K562 (cell line): ENCODE data around the gene ANKRD2.

Source experiments
- CBFB ChIP-seq: sonication (generic); formaldehyde crosslinking; IDR thresholded peaks from 2 replicates; pipeline ENCODE4 v1.4.0; 2020; ENCODE audit warnings: mild to moderate bottlenecking, missing genetic modification reagents
- FOXP1 ChIP-seq: sonication (generic); formaldehyde crosslinking; IDR thresholded peaks from 2 replicates; pipeline ENCODE4 v1.8.0; 2022; ENCODE audit warnings: mild to moderate bottlenecking, missing genetic modification reagents
- NRF1 ChIP-seq, 2 experiments: fragments of 450-650 bp; IDR thresholded peaks in 1 of 2; conservative IDR thresholded peaks in 1 of 2; 2 replicates each; pipeline ENCODE4 v1.6.1; 2014; ENCODE audit warnings: mild to moderate bottlenecking in 2 of 2
- POLR2AphosphoS5 ChIP-seq: IDR thresholded peaks from 2 replicates; pipeline ENCODE4 v1.6.1; 2011; ENCODE audit warnings: mild to moderate bottlenecking, low read depth, low read length, moderate library complexity; ENCODE audit not compliant: control insufficient read depth, insufficient read depth
- RAD21 ChIP-seq, 2 experiments: fragments of 250-450 bp in 1 of 2; fragments of 450-650 bp in 1 of 2; sonication (Bioruptor Pico) in 1 of 2; formaldehyde crosslinking in 1 of 2; IDR thresholded peaks in 1 of 2; conservative IDR thresholded peaks in 1 of 2; 2 replicates each; pipeline versions ENCODE4 v1.4.0 to v1.8.0; 2020 to 2022; ENCODE audit warnings: mild to moderate bottlenecking in 2 of 2, moderate library complexity in 1 of 2
- TF ChIP-seq, protein P1 (sequence below): sonication (generic); formaldehyde crosslinking; IDR thresholded peaks from 2 replicates; pipeline ENCODE4 v1.8.1; 2022; ENCODE audit warnings: missing genetic modification reagents
- TF ChIP-seq, protein P2 (sequence below): sonication (generic); formaldehyde crosslinking; IDR thresholded peaks from 2 replicates; pipeline ENCODE4 v1.9.0; 2022; ENCODE audit warnings: mild to moderate bottlenecking, missing genetic modification reagents
- TF ChIP-seq, protein P3 (sequence below), 2 experiments: fragments of 450-650 bp; conservative IDR thresholded peaks; 2 replicates each; pipeline ENCODE4 v1.6.1; 2017; ENCODE audit warnings: mild to moderate bottlenecking in 2 of 2, moderate library complexity in 2 of 2

DNA sequence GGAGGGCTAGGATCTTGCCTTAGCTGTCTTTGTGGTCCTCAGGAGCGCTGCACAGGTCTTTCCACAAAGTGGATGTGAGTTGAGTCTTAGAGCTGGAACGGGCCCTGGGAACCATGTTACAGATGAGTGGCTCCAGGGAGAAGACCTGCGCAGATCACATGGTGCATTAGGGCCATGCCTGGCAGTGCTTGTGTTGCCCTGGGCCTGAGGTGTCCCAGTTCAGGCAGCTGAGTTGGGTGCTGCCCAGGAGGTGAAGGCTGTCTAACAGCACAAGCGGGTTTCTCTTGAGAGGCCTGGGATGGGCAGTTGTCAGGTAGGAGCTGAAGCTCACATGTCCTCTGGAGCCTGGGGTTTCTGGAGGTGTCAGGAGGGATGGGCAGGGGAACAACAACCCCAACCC lies 33.7 kb upstream of the ANKRD2 start:
- TF ChIP-seq, protein P1, sequence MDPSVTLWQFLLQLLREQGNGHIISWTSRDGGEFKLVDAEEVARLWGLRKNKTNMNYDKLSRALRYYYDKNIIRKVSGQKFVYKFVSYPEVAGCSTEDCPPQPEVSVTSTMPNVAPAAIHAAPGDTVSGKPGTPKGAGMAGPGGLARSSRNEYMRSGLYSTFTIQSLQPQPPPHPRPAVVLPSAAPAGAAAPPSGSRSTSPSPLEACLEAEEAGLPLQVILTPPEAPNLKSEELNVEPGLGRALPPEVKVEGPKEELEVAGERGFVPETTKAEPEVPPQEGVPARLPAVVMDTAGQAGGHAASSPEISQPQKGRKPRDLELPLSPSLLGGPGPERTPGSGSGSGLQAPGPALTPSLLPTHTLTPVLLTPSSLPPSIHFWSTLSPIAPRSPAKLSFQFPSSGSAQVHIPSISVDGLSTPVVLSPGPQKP, result no peak
- TF ChIP-seq POLR2AphosphoS5 (no peak), CBFB (no peak), RAD21 (CRISPR knock-in tag; conservative IDR thresholded peaks at IDR 0.05 in 1 of 2, IDR thresholded peaks at IDR 0.05 in 1 of 2) (no peak), NRF1 (conservative IDR thresholded peaks at IDR 0.05 in 1 of 2, IDR thresholded peaks at IDR 0.05 in 1 of 2) (no peak), FOXP1 (no peak)
- TF ChIP-seq, protein P2, sequence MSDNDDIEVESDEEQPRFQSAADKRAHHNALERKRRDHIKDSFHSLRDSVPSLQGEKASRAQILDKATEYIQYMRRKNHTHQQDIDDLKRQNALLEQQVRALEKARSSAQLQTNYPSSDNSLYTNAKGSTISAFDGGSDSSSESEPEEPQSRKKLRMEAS (CRISPR knock-in tag), result no peak
- TF ChIP-seq, protein P3, sequence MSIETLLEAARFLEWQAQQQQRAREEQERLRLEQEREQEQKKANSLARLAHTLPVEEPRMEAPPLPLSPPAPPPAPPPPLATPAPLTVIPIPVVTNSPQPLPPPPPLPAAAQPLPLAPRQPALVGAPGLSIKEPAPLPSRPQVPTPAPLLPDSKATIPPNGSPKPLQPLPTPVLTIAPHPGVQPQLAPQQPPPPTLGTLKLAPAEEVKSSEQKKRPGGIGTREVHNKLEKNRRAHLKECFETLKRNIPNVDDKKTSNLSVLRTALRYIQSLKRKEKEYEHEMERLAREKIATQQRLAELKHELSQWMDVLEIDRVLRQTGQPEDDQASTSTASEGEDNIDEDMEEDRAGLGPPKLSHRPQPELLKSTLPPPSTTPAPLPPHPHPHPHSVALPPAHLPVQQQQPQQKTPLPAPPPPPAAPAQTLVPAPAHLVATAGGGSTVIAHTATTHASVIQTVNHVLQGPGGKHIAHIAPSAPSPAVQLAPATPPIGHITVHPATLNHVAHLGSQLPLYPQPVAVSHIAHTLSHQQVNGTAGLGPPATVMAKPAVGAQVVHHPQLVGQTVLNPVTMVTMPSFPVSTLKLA (conservative IDR thresholded peaks at IDR 0.05), result no peak
